ENCODE data around the gene TGFBI.

Gene TGFBI

GRCh38 chr5:136060963-136061362, 32.2 kb downstream of the TGFBI start:
- DNase-seq (ENCODE audit: low read depth) = no peak
- no peak for TF ChIP-seq CTCF (conservative IDR thresholded peaks at IDR 0.05; ENCODE audit: low read depth, low read length)
- no peak overlapping the region for H3K4me3 ChIP-seq (ENCODE audit: low read length)

- no peak for DNase-seq (ENCODE audit: low read depth)
- no peak for TF ChIP-seq CTCF (conservative IDR thresholded peaks at IDR 0.05; ENCODE audit: low read depth, low read length)
- H3K4me3 ChIP-seq (ENCODE audit: low read length) = no peak overlapping the region
These were observed 33.0 kb downstream of the TGFBI start for GRCh38 chr5:136061630-136062365.

GRCh38 chr5:136062366-136063274, 33.8 kb downstream of the TGFBI start:
- no peak overlapping the region for H3K4me3 ChIP-seq (ENCODE audit: low read length)
- DNase-seq (ENCODE audit: low read depth) = no peak
- peak; percentile 57 for TF ChIP-seq CTCF (conservative IDR thresholded peaks at IDR 0.05; ENCODE audit: low read depth, low read length)

GRCh38 chr5:136063778-136064465, 35.1 kb downstream of the TGFBI start:
- DNase-seq (ENCODE audit: low read depth) = no peak
- no peak for TF ChIP-seq CTCF (conservative IDR thresholded peaks at IDR 0.05; ENCODE audit: low read depth, low read length)
- no peak overlapping the region for H3K4me3 ChIP-seq (ENCODE audit: low read length)

GRCh38 chr5:136064510-136064909, 35.7 kb downstream of the TGFBI start:
- peak; percentile 7 for TF ChIP-seq CTCF (conservative IDR thresholded peaks at IDR 0.05; ENCODE audit: low read depth, low read length)

GRCh38 chr5:136065588-136065987, 36.8 kb downstream of the TGFBI start:
- H3K4me3 ChIP-seq (ENCODE audit: low read length) = no peak overlapping the region
- no peak for TF ChIP-seq CTCF (conservative IDR thresholded peaks at IDR 0.05; ENCODE audit: low read depth, low read length)

More at GRCh38 chr5:136064510-136064909, 35.7 kb downstream of the TGFBI start:
- DNase-seq (ENCODE audit: low read depth) = no peak
- no peak overlapping the region for H3K4me3 ChIP-seq (ENCODE audit: low read length)

More at GRCh38 chr5:136065588-136065987, 36.8 kb downstream of the TGFBI start:
- DNase-seq (ENCODE audit: low read depth) = no peak
